MM.1S (cell line): Measurements from ENCODE around the gene GRP.

Experiments
- CTCF ChIP-seq: fragments of 300-600 bp; sonication (generic); IDR thresholded peaks from 2 replicates; pipeline ENCODE4 v1.5.1; 2016; ENCODE audit warnings: antibody characterized with exemption, low read length, mixed read lengths
- EZH2 ChIP-seq: fragments of 300-600 bp; sonication (generic); optimal IDR thresholded peaks from 2 replicates; pipeline ENCODE3; 2017; ENCODE audit warnings: low read depth, mild to moderate bottlenecking, antibody characterized with exemption, low read length, mixed read lengths
- EZH2phosphoT487 ChIP-seq: fragments of 300-600 bp; sonication (generic); IDR thresholded peaks from 2 replicates; pipeline ENCODE4 v1.6.1; 2018; ENCODE audit warnings: antibody characterized with exemption, low read length

- no peak for TF ChIP-seq CTCF
- no peak for TF ChIP-seq EZH2
- TF ChIP-seq EZH2phosphoT487 = no peak
These were observed 53.2 kb downstream of the GRP start, which contains the start of gene RAX for GRCh38 chr18:59272891-59273758.
